ENCODE measurements around the gene SETD5.

Gene SETD5

DNA sequence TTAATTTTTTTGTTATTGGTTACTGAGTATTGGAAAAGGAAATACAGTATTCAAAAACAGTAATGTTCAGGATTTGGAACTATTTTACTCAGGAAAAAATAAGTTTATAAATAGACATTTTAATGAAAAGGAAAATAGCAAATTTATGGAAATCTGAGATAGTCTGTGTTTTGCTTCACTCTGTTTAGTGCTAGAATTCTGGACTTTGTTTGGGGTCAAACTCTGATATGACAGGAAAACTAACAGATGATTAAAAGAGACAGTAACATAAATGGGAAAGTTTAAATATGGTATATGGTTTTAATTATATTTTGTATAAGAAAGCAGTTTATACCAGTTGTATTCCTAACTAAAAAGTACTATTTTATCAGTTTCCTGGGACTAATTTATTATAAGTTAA lies 17.4 kb downstream of the SETD5 start:
- Mint-ChIP-seq H3K4me3 (no peak overlapping the region), H3K4me1 (peaks cover 80% of the 10 kb centered on the region), H3K27me3 (no peaks in the 10 kb centered on the region), H3K9me3 (no peaks in the 10 kb centered on the region), H3K36me3 (peaks cover 6% of the 10 kb centered on the region), H3K27ac (no peak overlapping the region)

DNA sequence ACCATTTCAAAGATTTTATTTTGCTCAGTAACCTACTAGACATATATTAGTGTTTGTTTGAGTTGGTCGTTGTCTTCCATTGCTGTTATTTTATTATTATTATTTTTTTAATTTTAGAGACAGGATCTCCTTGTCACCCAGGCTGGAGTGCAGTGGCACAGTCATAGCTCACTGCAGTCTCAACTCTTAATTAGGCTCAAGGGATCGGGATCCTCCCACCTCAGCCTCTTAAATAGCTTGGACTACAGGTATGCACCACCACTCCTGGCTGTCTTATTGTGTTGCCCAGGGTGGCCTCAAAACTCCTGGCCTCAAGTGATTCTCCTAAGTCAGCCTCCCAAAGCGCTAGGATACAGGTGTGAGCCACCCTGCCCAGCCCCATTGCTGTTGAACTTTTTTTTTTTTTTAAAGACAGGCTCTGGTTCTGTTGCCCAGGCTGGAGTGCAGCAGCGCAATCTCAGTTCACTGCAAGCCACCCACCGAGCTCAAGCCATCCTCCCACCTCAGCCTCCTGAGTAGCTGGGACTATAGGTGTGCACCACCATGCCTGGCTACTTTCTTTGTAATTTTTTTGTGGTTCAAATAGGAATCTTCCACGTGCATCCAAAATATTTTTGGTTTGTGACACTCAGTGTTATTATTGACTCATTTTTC lies 18.2 kb downstream of the SETD5 start:
- H3K27me3 Mint-ChIP-seq: no peaks in the 10 kb centered on the region
- H3K36me3 Mint-ChIP-seq: peaks cover 5% of the 10 kb centered on the region
- no peaks in the 10 kb centered on the region for H3K9me3 Mint-ChIP-seq
- no peak overlapping the region for H3K4me3 Mint-ChIP-seq
- H3K27ac Mint-ChIP-seq: peak overlapping the region; percentile 47
- H3K4me1 Mint-ChIP-seq: peaks cover 80% of the 10 kb centered on the region

DNA sequence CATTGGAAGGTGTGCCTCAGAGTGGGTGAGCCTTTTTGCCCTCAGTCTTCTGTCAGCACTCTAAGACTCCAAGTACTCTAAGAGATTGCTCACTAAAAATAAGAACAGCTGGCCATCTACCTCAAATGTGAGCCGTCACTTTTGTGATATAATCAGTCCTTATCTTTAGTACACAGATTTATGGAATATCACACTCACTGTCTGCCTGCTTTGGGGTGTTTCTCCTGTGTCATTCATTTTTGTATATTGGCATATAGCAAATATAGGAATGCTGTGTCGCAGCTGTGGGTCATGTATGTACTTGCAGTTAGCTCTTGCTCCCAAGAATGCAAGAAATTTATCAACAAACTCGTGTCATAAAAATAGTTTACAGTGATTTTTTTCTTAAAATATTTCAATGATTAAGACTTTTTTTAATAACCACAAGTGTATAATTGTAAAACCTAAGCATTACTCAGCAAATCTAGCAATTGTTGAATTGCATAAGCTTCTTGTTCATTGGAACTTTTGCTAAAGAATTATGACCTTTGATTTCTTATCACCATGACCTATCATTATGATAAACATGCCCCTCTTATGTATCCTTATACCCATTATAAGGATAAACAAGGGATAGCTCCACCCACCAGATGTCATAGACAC lies 18.8 kb downstream of the SETD5 start:
- H3K9me3 Mint-ChIP-seq: no peaks in the 10 kb centered on the region
- H3K4me1 Mint-ChIP-seq: peaks cover 82% of the 10 kb centered on the region
- no peak overlapping the region for H3K4me3 Mint-ChIP-seq
- peak overlapping the region; percentile 47 for H3K27ac Mint-ChIP-seq
- H3K36me3 Mint-ChIP-seq: peaks cover 5% of the 10 kb centered on the region
- H3K27me3 Mint-ChIP-seq: no peaks in the 10 kb centered on the region

DNA sequence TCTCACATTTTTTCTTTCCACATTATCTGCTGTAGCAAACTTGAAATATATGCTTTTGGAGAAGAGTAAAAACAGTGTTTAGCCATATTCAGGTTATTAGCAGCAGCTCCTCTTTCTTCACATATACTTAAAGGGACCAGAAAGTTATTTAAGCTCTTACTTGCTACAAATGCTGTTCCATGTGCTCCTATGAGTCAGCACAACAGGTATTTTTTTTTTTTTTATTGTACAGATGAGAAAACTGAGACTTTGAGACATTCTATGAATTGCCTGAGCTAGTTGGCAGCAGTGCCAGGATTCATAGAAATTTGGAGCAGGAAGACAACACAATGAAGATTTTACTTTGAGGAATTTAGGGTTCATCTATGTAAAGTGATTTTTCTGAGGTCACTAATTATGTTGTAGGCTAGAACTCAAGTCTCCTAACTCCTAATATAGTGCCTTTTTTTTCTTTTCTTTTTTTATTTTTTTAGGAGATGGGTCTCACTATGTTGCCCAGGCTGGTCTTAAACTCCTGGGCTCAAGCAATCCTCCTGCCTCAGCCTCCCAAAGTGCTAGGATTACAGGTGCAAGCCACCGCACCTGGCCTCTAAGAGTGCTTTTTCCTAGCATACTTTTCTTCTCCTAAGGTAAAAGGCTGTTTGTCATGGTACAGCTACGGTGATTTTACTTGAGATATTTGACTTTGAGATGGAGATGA lies 23.6 kb downstream of the SETD5 start:
- no peaks in the 10 kb centered on the region for H3K9me3 Mint-ChIP-seq
- peak overlapping the region; percentile 95 for H3K27ac Mint-ChIP-seq
- peaks cover 69% of the 10 kb centered on the region for H3K4me1 Mint-ChIP-seq
- H3K4me3 Mint-ChIP-seq: no peak overlapping the region
- H3K36me3 Mint-ChIP-seq: peaks cover 1% of the 10 kb centered on the region
- no peaks in the 10 kb centered on the region for H3K27me3 Mint-ChIP-seq

DNA sequence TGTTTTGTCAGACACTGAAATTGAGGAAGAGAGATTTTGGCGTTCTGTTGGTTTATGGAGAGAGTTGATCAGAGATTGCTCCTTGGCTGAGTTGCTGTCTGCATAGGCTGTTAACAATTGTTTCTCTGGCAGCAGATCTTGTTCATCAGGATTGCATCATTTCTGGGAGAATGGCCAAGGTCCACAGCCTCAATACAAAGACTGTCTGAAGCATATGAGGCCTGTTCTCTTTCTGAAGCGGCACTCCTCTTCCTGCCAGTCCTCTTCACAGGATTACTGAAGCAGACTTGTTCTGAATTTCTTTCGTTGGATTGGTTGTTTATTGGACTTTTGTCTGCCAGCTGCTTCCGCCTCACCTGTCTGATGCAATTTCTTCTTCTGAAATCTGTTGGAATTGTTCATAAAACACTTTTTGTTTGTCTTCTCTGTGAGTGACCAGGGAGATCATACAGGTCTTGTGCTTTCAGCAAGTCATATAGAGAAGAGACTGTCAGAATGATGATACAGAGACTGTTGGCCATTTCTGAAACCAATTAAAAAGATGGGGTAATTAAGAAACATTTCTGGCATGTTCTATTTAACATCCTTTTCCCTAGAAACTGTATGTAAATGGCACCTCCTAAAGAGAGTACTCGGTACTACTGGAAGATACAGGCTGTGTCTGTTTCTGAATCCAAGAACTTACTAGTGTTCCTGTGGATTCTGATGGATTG lies 25.5 kb downstream of the SETD5 start:
- Mint-ChIP-seq H3K27me3 (no peaks in the 10 kb centered on the region), H3K36me3 (peaks cover 4% of the 10 kb centered on the region), H3K4me3 (peak overlapping the region; percentile 13), H3K4me1 (peaks cover 55% of the 10 kb centered on the region), H3K27ac (peak overlapping the region; percentile 93), H3K9me3 (no peaks in the 10 kb centered on the region)

DNA sequence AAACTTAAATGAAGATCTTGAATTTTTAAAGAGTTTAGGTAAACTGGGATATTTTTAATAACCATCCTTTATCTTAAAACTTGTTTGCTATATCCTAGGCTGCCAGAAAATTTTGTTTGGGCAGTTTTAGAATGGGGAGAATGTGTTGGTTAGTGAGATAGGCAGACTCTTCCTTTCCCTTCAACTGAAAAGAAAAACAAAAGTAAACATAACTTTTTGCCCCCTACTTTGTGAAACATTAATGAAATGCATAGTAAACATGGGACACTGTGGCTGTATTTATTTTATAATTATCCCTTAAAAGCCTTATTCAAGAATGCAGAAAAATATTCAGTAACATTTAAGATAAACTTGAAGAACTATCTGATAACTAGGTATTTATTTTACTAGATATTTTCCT lies 31.0 kb downstream of the SETD5 start:
- Mint-ChIP-seq H3K4me3 (no peak overlapping the region), H3K27me3 (no peaks in the 10 kb centered on the region), H3K36me3 (peaks cover 17% of the 10 kb centered on the region), H3K9me3 (no peaks in the 10 kb centered on the region), H3K4me1 (peaks cover 21% of the 10 kb centered on the region), H3K27ac (no peak overlapping the region)

DNA sequence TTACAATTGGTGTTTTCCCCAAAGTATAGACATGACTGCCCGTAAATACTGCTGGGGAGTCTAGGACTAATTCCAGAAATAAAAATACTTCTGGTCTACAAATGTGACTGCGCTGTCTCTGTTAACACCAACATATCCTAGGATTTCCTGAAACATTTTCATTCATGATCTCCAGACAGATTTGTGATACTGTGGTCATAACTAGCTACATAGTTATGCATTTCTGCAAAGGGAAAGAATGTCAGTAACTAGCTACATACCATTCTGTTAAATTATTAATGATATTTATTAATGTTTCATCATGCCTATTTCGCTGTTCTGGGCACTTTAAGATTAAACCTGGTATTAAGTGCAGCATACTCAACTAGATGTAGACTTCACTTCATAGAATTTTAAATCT lies 33.3 kb downstream of the SETD5 start:
- Mint-ChIP-seq H3K4me3 (no peak overlapping the region), H3K27me3 (no peaks in the 10 kb centered on the region), H3K4me1 (peaks cover 11% of the 10 kb centered on the region), H3K27ac (no peak overlapping the region), H3K36me3 (peaks cover 32% of the 10 kb centered on the region), H3K9me3 (no peaks in the 10 kb centered on the region)

DNA sequence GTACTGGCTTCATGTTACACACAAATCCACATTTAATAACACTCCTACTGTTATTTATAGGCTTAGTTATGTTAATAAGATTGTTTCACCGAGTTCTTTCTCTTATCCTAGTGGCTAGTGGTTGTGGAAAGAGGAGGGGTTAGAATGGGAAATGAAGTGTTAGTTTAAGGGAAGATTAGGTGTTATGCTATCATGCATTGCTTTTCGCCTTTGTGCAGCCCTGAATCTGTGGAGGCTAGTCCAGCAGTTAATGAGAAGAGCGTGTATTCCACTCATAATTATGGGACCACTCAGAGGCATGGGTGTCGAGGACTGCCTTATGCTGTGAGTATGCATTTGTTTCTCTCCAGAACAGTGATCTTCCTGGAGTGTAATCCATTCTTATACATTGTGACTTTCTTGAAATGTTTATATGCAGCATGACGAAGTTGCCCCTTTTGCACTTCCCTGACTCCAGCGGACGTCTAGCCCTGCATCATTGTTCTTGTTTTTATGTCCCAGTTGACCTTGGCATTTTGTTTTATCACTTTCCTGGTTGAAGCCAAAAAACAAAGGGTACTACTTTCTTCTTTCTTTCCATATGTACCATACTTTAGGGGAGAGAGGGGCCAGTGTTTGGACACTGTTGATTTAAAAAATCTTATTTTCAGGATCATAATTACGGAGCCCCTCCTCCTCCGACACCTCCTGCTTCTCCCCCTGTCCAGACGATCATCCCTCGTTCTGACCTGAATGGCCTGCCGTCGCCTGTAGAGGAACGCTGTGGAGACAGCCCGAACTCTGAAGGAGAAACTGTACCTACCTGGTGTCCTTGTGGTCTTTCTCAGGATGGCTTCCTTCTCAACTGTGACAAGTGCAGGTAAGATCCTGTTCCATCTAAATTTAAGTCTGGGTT lies 36.5 kb downstream of the SETD5 start:
- no peaks in the 10 kb centered on the region for H3K27me3 Mint-ChIP-seq
- H3K9me3 Mint-ChIP-seq: no peaks in the 10 kb centered on the region
- H3K27ac Mint-ChIP-seq: peak overlapping the region; percentile 41
- no peak overlapping the region for H3K4me3 Mint-ChIP-seq
- peaks cover 6% of the 10 kb centered on the region for H3K4me1 Mint-ChIP-seq
- peaks cover 35% of the 10 kb centered on the region for H3K36me3 Mint-ChIP-seq

DNA sequence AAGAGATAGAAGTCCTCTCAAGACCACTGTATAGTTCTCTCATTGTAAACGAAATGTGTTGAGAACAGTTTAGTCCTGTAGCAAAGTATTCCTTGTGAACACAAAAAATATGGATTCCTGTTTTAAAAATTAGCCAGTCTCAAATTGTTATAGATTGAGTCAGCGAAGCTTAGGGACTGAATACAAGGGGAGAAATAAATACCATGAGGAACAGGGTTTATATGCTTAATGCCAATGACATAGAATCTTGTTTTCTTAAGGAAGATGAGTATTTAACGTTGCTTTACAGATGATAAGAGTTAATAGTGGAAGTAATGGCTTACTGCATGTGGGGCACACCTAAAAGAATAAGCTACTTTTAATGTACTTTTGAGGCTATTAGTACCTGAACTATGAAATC lies 37.9 kb downstream of the SETD5 start:
- Mint-ChIP-seq H3K4me3 (no peak overlapping the region), H3K27me3 (no peaks in the 10 kb centered on the region), H3K9me3 (no peaks in the 10 kb centered on the region), H3K27ac (no peak overlapping the region), H3K36me3 (peaks cover 31% of the 10 kb centered on the region), H3K4me1 (peaks cover 4% of the 10 kb centered on the region)

DNA sequence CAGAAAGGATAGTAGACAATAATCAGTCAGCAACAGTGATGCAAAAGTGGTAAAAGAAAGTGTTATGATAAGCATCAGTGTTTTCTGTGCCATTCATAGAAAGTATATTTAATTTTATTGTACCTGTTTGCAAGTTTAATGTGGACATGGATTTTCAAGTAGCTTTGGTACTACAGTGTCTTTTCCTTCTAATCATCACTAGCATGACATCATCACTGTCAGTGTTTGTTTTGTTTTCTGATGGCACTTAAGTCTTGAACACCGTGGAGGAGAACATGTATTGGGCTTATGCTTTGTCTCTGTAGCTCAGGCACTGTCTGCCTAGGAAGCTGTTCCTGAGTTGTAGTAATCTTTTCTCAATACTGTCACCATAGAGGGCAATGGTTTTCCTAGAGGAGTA lies 41.9 kb downstream of the SETD5 start:
- Mint-ChIP-seq H3K27ac (no peak overlapping the region), H3K27me3 (no peaks in the 10 kb centered on the region), H3K36me3 (peaks cover 30% of the 10 kb centered on the region), H3K9me3 (no peaks in the 10 kb centered on the region), H3K4me3 (no peak overlapping the region), H3K4me1 (peaks cover 4% of the 10 kb centered on the region)

DNA sequence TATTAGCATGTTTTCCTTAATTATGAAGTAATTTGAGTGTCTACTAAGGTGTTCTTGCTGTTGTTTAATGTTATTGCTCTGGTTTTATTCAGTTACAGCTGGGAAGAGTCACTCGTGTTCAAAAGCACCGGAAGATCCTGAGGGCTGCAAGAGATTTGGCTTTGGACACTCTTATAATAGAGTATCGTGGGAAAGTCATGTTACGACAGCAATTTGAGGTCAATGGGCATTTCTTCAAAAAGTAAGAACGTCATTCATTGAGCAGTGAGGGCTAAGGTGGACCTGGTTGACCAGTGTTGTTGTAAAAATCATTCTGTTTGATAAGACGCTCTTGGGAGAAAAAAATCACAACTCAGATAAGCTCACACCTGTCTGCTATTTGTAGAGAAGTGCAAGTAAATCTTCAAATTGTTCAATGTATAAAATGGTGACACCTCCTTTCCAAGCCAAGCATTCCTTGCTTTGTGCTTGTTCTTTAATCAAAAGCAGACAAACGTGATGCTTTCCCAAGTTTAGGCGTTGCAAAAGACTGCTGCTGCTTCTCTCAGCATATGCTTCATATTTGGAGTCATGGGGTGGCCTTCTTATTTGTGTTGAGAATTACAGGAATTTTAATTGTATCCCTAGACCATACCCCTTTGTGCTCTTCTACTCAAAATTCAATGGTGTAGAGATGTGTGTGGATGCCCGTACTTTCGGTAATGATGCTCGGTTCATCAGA lies 44.2 kb downstream of the SETD5 start:
- no peak overlapping the region for H3K4me3 Mint-ChIP-seq
- no peaks in the 10 kb centered on the region for H3K9me3 Mint-ChIP-seq
- H3K4me1 Mint-ChIP-seq: peaks cover 4% of the 10 kb centered on the region
- peak overlapping the region; percentile 62 for H3K27ac Mint-ChIP-seq
- no peaks in the 10 kb centered on the region for H3K27me3 Mint-ChIP-seq
- H3K36me3 Mint-ChIP-seq: peaks cover 22% of the 10 kb centered on the region

DNA sequence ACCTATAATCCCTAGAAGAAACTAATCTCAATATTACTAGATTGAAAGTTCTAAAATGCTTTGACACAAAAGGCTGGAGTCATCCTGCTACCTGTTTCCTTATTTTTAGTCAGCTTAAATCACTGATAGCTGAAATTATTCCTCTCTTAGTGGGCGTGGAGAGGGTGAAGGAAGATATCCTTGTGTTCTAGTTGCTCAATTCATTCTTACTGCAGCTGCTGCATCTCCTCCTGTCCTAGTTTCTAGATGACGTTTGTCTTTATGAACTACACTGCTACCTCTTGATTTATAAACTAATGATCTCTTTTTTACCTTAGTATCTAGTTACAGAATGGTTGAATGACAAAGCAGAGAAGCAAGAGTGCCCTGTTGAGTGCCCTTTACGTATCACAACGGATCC lies 50.7 kb downstream of the SETD5 start:
- H3K36me3 Mint-ChIP-seq: peaks cover 23% of the 10 kb centered on the region
- no peak overlapping the region for H3K4me3 Mint-ChIP-seq
- peaks cover 22% of the 10 kb centered on the region for H3K4me1 Mint-ChIP-seq
- H3K9me3 Mint-ChIP-seq: no peaks in the 10 kb centered on the region
- no peaks in the 10 kb centered on the region for H3K27me3 Mint-ChIP-seq
- H3K27ac Mint-ChIP-seq: no peak overlapping the region

DNA sequence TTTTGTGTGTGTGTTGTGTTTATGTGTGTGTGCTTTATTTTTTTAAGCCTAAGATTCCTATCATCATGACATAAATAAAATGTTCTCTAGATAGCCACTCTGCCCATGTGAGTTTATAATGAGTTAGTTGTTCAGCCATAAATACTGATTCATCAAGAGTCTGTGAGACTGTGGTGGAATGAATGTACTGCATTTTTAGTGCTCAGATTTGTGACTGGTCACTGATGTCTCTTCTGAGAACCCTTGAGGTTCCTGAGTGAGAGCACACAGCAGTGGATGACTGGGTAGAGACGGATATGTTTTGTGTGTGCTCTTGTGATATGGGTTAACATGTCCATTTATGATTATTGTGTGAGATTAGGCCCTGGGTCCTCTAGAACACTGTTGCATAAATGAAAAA lies 51.2 kb downstream of the SETD5 start:
- no peak overlapping the region for H3K4me3 Mint-ChIP-seq

DNA sequence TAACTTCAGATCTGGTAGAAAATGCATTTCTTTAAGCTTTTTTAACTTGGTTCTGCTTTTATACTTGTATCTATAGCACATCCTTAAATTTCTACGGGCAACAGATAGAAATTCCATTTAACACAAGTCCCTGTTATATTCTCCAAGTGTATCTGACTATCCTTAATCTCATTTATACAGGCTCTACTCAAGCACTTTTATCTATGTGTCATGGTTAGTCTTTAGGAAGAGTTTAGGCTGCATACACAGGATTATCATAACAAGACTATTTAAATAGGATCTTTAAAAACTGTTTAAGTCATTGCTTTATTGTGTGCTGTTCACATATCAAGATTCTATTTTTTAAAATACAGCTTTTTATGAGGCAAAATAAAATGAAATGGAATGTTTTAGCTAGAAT lies 52.7 kb downstream of the SETD5 start:
- H3K27ac Mint-ChIP-seq: no peak overlapping the region
- H3K27me3 Mint-ChIP-seq: no peaks in the 10 kb centered on the region
- no peak overlapping the region for H3K4me3 Mint-ChIP-seq
- H3K36me3 Mint-ChIP-seq: peaks cover 21% of the 10 kb centered on the region
- peaks cover 26% of the 10 kb centered on the region for H3K4me1 Mint-ChIP-seq
- no peaks in the 10 kb centered on the region for H3K9me3 Mint-ChIP-seq

More for the DNA sequence above, 51.2 kb downstream of the SETD5 start:
- peaks cover 26% of the 10 kb centered on the region for H3K4me1 Mint-ChIP-seq
- no peak overlapping the region for H3K27ac Mint-ChIP-seq
- no peaks in the 10 kb centered on the region for H3K27me3 Mint-ChIP-seq
- no peaks in the 10 kb centered on the region for H3K9me3 Mint-ChIP-seq
- H3K36me3 Mint-ChIP-seq: peaks cover 23% of the 10 kb centered on the region

All from activated naive CD4-positive, alpha-beta T cell treated with anti-CD3 and anti-CD28 coated beads, Interleukin-2, amount 50 U/mL, for 24 hours (primary cell).